HG02642 (cell line): Measurements from ENCODE around the gene SIL1.

Experiments
- ATAC-seq: cut with Tn5 transposase; IDR thresholded peaks from one replicate; pipeline ENCODE4 v1.9.1; 2021; ENCODE audit warnings: mild to moderate bottlenecking; ENCODE audit not compliant: unreplicated experiment, poor library complexity

The SIL1 gene

GRCh38 chr5:139147483-139148087 lies 50.6 kb downstream of the SIL1 start:
- ATAC-seq: no peak

- ATAC-seq: peak; percentile 43
Observed at GRCh38 chr5:139146809-139147482, 51.2 kb downstream of the SIL1 start.

- no peak for ATAC-seq
Observed at GRCh38 chr5:139141446-139142204, 56.5 kb downstream of the SIL1 start.

- ATAC-seq: no peak
Observed at GRCh38 chr5:139140591-139141071, 57.5 kb downstream of the SIL1 start.

GRCh38 chr5:139138809-139139208 lies 59.4 kb downstream of the SIL1 start:
- ATAC-seq: no peak

- ATAC-seq: no peak
Observed at GRCh38 chr5:139138109-139138508, 60.1 kb downstream of the SIL1 start.

- ATAC-seq: no peak
Observed at GRCh38 chr5:139137697-139138096, 60.5 kb downstream of the SIL1 start.

GRCh38 chr5:139134906-139135305 lies 63.3 kb downstream of the SIL1 start:
- ATAC-seq: no peak

- no peak for ATAC-seq
Observed at GRCh38 chr5:139133282-139133681, 64.9 kb downstream of the SIL1 start.

- ATAC-seq: no peak
Observed at GRCh38 chr5:139132515-139132914, 65.7 kb downstream of the SIL1 start.

GRCh38 chr5:139131921-139132432 lies 66.2 kb downstream of the SIL1 start:
- no peak for ATAC-seq

GRCh38 chr5:139131465-139131864 lies 66.7 kb downstream of the SIL1 start:
- no peak for ATAC-seq

GRCh38 chr5:139131062-139131461 lies 67.1 kb downstream of the SIL1 start:
- no peak for ATAC-seq

GRCh38 chr5:139130214-139130613 lies 68.0 kb downstream of the SIL1 start:
- ATAC-seq: no peak

GRCh38 chr5:139126711-139127111 lies 71.5 kb downstream of the SIL1 start:
- no peak for ATAC-seq

GRCh38 chr5:139125991-139126390 lies 72.2 kb downstream of the SIL1 start:
- ATAC-seq: no peak

GRCh38 chr5:139124774-139125520 lies 73.2 kb downstream of the SIL1 start:
- no peak for ATAC-seq

- no peak for ATAC-seq
Observed at GRCh38 chr5:139121120-139121519, 77.0 kb downstream of the SIL1 start.

- ATAC-seq: no peak
Observed at GRCh38 chr5:139120521-139120920, 77.6 kb downstream of the SIL1 start.

GRCh38 chr5:139118804-139119203 lies 79.4 kb downstream of the SIL1 start:
- ATAC-seq: no peak
